Posterior vena cava (tissue), 2 donors: ENCODE data around the gene RBM23. TPM values are rescaled to one million over a fixed set of nuclear protein-coding genes. Genes with fewer than 3 reads are reported as not detected.
A peak's percentile ranks its signal among the peaks of the same experiment; 100 is the strongest.

Experiments
- DNase-seq: peaks from one replicate; pipeline ENCODE4 v3.0.0-alpha.2; 2020; ENCODE audit warnings: low spot score
- intact Hi-C, 2 donors: fragments of 100-400 bp; cut with DNase I; formaldehyde crosslinking; loops; one replicate each; pipeline versions ENCODE4 v1.14.1 to v1.14.2; 2022 to 2023
- total RNA-seq, 2 donors: library from RNA; stranded (reverse); fragmentation: NEBNext Ultra II Directional; extraction: Animal tissue kit (Norgen Biotek cat#: 25700); gene quantifications; one replicate each; pipeline ENCODE4 v1.2.1, GENCODE V29; 2021
- donor health status: DM: yes; HTN: yes; CAD: no.
- donor health status: DM: yes; HTN: yes; CAD: no.

RBM23 gene
- total RNA-seq, 2 donors from 2014 or later: 53.8 to 62.2 TPM

DNA sequence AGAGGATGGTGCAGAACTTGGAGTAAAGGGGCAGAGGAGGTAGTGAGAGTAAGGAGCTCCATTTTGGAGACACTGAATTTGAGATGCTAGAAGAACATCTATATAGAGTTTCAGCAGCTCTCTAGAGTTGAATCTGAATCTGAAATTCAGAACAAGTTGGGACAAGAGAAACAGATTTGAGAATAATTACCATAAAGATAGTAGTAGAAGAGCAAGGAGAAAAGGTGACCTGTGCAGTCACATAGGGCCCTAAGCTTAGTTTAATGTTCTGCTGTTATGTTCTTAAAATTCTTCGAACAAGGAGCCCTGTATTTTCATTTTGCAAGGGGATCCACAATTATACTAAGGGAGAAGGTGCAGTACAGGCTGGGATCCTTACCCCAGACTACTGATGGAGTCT lies 28.5 kb downstream of the RBM23 start:
- DNase-seq: no peak
- intact Hi-C loops: no loop called here

GRCh38 chr14:22888662-22889061 lies 30.3 kb downstream of the RBM23 start:
- DNase-seq: no peak
- intact Hi-C loops: no loop called here

GRCh38 chr14:22887990-22888378 lies 31.0 kb downstream of the RBM23 start:
- intact Hi-C loops: no loop called here

GRCh38 chr14:22887260-22887989 lies 31.5 kb downstream of the RBM23 start:
- DNase-seq: no peak
- intact Hi-C loops: no loop called here

More at GRCh38 chr14:22887990-22888378, 31.0 kb downstream of the RBM23 start:
- DNase-seq: no peak

GRCh38 chr14:22886500-22887259 lies 32.3 kb downstream of the RBM23 start:
- DNase-seq: peak; percentile 87
- intact Hi-C loops: no loop called here

- no peak for DNase-seq
- intact Hi-C loops: no loop called here
Measured at GRCh38 chr14:22885975-22886374, 33.0 kb downstream of the RBM23 start.

DNA sequence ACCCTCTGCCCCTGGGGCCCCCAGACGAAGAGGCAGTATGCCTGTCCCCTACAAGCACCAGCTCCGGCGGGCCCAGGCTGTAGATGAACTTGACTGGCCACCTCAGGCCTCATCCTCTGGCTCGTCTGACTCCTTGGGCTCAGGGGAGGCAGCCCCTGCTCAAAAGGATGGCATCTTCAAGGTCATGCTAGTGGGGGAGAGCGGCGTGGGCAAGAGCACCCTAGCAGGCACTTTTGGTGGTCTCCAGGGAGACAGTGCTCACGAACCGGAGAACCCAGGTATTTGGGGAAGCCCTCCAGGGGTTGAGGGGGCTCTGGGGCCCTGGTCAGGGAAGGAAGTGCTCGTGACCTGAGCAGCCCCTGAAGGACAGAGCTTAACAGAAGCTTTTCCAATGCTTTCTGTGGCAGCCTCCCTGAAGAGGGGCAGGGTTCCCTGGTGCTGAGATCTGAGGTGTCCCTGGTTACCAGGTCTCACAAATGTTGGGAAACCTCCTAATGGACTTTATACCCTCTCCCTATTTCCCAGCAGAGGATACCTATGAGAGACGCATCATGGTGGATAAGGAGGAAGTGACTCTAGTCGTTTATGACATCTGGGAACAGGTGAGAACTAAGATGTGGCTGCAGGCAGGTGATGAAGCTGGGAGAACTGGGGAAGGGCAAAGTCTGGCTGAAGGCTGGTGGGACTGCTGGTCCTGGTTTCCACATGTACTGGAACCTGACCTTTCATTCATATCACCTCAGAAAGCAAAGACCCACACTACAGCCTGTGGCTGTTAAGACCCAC lies 34.0 kb downstream of the RBM23 start:
- intact Hi-C loops: no loop called here
- no peak for DNase-seq

DNA sequence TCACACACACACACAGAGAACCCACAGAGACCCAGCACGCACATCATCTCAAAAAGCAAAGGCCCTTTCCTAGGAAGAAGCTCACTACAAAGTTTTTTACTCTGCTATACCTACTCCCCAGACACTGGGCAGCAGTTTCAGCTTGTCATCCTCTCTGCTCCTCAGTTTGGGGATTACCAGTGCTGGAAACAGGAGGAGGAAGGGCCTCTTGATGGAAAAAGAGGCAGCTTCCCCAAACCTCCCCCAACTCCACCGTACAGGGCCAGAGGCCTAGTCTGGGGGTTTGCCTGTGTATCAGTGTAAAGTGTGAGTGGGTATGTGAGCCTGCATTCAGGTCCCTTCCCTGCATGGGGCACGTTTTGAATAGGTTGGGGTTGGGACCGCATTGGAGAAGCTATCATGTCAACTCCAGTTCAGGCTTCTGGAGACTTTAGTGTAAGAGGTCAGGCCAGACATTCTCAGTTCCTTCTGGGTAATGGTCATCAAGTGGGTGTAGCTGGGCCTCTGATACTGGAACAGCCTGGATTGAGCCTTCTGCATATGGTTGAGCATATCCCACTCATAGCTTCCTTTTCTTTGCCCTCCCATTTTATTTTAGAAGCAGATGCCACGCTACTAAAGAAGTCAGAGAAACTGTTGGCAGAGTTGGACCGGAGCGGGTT lies 34.7 kb downstream of the RBM23 start:
- intact Hi-C loops: no loop called here
- no peak for DNase-seq

GRCh38 chr14:22883173-22883976 lies 35.6 kb downstream of the RBM23 start, which contains the start of gene REM2:
TSS of gene REM2 (plus strand) at chr14:22883222. CDS start at chr14:22883288, 66 bp downstream.
- no peak for DNase-seq
- intact Hi-C loops: no loop called here

DNA sequence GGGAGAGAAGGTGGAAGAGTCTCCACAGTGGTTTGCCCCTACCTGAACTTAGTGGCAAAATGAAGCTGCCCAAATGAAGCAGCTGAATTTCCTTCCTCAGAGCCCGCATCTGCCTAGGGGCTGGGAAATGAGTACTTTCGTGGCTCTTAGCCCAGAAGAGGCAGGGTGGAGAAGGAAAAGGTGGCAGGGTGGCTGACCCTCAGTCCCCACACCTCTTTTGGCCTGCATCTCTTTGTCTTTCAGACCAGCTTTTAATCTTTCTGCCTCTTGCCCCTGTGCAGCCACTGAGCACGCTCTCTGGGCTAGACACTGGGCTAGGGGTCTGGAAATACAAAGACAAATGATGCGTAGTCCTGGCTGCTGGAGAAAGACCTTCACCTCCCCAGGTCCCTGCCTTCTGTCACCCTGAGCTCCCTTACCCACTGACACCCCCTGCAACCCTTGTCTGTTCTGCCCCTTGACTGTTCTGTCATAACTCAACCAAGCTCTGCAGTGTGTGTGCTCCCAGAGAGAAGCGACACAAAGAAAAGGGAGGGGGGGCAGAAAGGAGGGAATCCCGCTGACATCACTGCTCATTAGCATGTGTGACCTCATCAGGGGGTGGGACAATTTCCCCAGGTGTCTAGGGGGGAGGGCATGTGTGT lies 36.3 kb downstream of the RBM23 start:
- no peak for DNase-seq
- intact Hi-C loops: no loop called here

- intact Hi-C loops: no loop called here
- DNase-seq: no peak
Measured at GRCh38 chr14:22882064-22882463, 36.9 kb downstream of the RBM23 start.

DNA sequence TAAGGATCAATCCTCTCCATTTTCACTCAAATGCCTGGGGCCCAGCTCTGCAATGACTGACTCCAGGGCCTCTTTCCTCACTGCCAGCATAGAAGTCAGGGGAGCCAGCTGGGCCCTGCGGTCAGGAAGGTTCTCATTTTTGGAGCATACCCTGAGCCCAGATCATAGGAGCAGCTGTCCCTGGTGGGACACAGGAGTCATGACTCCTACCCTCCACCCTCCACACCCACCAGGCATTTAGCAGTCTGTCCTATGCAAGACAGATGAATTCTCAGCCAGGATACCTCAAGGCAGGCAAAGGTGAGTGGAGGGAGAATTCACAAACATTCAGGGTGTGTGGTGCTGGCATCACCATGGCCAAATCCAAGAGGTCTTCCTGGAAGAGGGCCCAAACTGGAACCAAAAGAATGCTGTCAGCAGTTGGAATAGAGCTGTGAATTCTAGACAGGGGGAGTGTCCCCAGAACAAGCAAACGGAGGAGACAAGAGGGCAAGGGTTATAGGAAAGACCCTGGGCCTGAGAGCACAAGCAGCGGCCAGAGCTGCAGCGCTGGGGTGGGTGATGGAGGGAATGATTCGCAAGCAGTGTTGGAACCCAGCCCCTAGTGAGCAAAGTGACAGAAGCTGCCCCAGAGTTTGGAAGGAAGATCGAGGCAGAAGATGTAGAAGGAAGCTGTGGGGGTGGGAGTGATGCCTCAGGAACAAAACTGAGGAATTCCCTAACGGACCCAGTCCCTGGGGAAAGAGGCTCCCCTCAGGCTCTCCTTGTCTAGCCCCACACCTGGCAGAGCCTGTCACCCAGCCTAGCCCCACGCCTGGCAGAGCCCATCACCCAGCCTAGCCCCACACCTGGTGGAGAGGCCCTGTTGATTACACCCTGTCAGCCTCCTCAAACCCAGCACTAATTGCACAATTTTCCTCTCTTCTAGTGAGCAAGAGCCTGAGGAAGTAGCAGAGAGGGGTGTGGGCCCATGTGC lies 40.4 kb downstream of the RBM23 start:
- intact Hi-C loops: no loop called here

GRCh38 chr14:22877000-22877501 lies 41.9 kb downstream of the RBM23 start:
- no peak for DNase-seq
- intact Hi-C loops: no loop called here

More for the DNA sequence above, 40.4 kb downstream of the RBM23 start:
- no peak for DNase-seq

DNA sequence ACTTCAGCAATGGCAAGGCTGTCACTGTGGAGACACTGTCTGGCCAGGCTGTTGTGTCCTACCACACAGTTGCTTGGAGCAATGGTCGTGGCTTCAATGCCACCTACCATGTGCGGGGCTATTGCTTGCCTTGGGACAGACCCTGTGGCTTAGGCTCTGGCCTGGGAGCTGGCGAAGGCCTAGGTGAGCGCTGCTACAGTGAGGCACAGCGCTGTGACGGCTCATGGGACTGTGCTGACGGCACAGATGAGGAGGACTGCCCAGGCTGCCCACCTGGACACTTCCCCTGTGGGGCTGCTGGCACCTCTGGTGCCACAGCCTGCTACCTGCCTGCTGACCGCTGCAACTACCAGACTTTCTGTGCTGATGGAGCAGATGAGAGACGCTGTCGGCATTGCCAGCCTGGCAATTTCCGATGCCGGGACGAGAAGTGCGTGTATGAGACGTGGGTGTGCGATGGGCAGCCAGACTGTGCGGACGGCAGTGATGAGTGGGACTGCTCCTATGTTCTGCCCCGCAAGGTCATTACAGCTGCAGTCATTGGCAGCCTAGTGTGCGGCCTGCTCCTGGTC lies 43.1 kb downstream of the RBM23 start:
- no peak for DNase-seq
- intact Hi-C loops: no loop called here

DNA sequence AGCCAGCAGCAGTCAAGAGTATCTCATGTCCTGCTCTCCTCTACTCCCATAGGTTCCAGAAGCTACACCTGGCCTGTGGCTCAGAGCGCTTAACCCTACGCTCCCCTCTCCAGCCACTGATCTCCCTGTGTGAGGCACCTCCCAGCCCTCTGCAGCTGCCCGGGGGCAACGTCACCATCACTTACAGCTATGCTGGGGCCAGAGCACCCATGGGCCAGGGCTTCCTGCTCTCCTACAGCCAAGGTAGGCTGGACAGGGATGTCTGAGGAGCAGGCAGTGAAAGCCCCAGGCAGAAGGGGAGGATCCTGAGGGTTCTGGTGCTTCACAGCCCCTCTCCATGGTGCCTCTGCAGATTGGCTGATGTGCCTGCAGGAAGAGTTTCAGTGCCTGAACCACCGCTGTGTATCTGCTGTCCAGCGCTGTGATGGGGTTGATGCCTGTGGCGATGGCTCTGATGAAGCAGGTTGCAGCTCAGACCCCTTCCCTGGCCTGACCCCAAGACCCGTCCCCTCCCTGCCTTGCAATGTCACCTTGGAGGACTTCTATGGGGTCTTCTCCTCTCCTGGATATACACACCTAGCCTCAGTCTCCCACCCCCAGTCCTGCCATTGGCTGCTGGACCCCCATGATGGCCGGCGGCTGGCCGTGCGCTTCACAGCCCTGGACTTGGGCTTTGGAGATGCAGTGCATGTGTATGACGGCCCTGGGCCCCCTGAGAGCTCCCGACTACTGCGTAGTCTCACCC lies 43.8 kb downstream of the RBM23 start:
- no peak for DNase-seq
- intact Hi-C loops: no loop called here
